GM19463 (cell line): ENCODE data around the gene NIPBL.
"Not testable (repeated sequence)": the region's sequence is repeated elsewhere in the genome, so short reads cannot be mapped to it uniquely, and the experiment has no call there.

Source experiments
- ATAC-seq: cut with Tn5 transposase; IDR thresholded peaks from one replicate; pipeline ENCODE4 v1.9.1; 2021; ENCODE audit warnings: mild to moderate bottlenecking, moderate library complexity; ENCODE audit not compliant: unreplicated experiment

The NIPBL gene

DNA sequence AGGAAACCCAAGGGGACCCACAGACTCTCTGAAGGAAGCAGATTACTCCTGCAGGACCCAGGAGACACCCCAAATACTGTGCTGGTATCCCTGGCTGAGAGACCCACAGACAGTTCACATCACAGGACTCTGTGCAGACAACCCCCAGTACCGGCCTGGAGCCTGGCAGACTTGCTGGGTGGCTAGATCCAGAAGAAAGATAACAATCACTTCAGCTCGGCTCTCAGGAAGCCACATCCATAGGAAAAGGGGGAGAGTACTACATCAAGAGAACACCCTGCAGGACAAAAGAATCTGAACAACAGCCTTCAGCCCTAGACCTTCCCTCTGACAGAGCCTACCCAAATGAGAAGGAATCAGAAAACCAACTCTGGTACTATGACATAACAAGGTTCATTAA lies 206.4 kb downstream of the NIPBL start:
- ATAC-seq: not testable (repeated sequence)

DNA sequence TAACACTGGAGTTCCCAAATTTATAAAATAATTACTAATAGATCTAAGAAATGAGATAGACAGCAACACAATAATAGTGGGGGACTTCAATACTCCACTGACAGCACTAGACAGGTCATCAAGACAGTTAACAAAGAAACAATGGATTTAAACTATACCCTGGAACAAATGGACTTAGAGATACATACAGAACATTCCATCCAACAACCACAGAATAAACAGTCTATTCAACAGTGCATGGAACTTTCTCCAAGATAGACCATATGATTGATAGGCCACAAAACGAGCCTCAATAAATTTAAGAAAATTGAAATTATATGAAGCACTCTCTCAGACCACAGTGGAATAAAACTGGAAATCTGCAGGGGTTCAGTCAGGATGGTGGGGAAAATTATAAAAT lies 209.5 kb downstream of the NIPBL start:
- ATAC-seq: not testable (repeated sequence)

DNA sequence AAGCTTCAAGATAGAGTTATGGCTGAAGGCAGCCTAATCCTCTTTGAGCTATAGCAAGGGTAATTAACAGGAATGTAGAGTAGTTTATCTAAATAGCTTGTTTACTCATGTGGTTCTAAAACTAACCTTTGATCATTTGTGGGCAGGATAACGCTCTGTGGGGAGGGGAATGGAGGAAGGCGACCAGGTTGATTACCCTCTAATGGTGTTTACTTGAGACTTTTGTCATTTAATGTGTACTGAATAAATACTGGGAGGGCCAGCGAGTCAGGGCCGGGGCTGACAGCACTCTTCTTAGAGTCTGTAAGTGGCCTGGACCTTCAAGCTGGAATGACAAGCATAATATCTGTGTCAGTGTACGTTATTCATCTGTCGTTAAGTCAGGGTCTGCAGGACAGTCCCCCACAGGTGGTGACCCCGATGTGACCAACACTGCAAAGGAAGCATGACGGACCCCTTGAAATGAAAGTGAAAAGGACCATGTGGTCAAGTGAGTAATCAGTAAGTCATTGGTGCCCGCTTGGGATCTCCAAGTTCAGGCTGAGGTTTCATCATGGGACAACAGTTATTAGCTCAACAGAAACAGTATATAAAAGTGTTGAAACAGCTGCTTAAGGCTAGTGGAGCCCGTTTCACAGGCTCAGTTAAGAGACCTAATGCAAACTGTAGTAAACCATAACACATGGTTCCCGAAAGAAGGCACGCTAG lies 210.1 kb downstream of the NIPBL start:
- ATAC-seq: no peak

DNA sequence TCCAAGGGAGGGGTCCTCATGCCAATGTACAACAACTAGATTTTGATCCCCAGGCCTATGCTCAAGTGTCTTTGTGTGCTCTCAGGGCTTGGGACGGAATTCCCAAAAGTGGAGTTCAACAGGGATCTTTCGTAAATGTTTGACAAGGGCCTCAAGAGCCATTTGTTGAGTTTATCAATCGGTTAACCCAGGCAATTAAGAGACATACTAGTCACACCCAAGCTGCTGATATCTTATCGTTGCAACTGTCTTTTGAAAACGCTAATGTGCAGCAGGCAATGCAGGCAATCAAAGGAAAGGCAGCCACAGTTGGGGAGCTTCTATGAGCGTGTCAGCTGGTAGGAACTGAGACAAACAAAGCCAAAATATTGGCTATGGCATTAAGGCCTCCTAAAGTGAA lies 211.4 kb downstream of the NIPBL start:
- no peak for ATAC-seq

DNA sequence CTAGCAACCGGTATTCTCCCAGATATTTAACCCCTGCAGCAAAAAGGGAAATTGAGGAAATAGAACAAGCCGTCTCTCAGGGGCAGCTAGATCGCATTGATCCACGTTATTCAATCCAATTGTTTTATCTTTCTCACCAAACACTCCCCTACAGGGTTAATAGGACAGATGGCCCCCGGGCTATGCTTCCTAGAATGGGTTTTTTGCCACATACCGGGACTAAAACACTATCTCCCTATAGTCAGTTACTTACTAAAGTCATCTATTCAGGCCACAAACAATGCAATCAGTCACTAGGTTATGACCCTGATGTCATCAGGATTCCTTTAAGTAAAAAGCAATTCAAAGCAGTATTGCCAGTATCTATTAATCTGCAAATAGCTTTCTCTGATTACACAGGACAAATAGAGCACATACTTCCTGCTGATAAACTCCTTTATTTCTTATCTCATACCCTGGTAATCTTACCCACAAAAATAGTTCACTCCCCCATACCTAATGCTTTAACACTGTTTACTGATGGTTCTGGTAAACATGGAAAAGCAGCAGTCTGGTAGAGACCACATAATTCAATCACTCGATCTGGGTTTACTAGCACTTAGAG lies 213.7 kb downstream of the NIPBL start:
- no peak for ATAC-seq

DNA sequence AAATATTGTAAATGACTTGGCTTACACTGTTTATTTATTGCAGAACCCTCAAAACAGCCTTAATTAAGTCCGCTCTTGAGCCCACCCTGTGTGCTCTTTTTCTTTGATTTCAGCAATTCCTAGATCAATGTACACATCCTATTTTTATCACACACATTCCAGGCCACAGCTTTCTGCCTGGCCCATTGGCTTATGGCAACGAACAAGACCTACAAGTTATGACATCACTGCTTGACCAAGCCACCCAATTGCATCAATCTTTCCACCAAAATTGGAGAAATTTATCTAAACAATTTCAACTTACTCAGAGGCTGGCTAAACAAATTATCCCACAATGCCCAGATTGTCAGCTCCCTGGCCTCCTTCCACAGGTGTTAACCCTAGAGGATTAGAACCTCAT lies 214.2 kb downstream of the NIPBL start:
- no peak for ATAC-seq

DNA sequence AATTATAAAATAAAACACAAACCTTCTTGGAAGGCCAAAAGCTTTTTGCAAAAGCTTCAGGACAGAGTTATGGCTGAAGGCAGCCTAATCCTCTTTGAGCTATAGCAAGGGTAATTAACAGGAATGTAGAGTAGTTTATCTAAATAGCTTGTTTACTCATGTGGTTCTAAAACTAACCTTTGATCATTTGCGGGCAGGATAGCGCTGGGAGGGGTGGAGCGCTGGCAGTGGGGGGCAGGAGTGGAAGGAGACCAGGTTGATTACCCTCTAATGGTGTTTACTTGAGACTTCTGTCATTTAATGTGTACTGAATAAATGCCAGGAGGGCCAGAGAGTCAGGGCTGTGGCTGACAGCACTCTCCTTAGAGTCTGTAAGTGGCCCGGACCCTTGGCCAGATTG lies 217.2 kb downstream of the NIPBL start:
- not testable (repeated sequence) for ATAC-seq

DNA sequence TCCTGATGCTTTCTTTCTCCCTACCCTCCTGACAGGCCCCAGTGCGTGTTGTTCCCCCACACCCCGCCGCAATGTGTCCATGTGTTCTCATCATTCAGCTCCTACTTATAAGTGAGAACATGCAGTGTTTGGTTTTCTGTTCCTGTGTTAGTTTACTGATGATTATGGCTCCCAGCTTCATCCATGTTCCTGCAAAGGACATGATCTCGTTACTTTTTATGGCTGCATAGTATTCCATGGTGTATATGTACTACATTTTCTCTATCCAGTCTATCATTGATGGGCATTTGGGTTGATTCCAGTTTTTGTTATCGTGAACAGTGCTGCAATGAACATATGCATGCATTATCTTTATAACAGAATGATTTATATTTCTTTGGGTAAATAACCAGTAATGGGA lies 222.7 kb downstream of the NIPBL start:
- not testable (repeated sequence) for ATAC-seq

DNA sequence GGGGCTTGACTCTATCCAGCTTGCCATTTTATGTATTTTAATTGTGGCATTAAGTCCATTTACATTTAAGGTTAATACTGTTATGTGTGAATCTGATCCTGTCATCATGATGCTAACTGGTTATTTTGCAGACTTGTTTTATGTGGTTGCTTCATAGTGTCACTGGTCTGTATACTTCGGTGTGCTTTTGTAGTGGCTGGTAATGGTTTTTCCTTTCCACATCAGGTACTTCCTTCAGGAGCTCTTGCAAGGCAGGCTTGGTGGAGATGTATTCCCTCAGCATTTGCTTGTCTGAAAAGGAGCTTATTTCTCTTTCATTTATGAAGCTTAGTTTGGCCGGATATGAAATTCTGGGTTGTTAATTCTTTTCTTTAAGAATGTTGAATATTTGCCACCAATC lies 226.7 kb downstream of the NIPBL start:
- no peak for ATAC-seq

DNA sequence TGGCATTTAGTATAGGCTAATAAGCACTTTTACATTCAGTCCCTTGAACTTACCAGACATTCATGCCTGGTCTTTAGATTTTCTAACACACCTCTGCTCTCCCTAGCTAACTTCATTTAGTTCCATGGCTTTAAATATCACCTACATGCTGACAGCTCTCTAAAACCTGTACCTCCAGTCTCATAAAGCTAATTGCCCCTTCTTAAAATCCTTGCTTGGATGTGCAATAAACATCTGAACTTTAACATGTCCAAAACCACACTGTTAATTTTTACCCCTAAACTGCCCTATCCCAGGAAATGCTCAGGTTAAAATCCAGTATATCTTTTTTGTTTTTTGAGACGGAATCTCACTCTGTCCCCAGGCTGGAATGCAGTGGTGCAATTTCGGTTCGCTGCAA lies 232.8 kb downstream of the NIPBL start:
- no peak for ATAC-seq

DNA sequence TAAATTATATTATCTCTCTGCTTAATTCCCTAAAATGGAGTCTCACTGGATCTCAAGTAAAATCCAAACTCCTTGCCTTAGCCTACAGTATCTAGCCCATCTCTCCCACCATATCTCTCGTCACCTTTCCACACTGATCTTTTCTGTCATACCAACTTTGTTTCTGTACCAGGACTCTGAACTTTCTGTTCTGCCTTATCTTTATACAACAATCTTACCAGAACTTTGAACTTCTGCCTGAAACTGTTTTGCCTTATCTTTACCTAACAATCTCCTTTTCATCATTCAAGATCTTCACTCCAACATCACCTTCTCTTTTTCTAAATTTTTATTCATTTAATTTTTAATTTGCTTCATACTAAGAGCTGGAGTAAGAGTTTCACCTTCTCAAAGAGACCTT lies 233.6 kb downstream of the NIPBL start:
- ATAC-seq: no peak

DNA sequence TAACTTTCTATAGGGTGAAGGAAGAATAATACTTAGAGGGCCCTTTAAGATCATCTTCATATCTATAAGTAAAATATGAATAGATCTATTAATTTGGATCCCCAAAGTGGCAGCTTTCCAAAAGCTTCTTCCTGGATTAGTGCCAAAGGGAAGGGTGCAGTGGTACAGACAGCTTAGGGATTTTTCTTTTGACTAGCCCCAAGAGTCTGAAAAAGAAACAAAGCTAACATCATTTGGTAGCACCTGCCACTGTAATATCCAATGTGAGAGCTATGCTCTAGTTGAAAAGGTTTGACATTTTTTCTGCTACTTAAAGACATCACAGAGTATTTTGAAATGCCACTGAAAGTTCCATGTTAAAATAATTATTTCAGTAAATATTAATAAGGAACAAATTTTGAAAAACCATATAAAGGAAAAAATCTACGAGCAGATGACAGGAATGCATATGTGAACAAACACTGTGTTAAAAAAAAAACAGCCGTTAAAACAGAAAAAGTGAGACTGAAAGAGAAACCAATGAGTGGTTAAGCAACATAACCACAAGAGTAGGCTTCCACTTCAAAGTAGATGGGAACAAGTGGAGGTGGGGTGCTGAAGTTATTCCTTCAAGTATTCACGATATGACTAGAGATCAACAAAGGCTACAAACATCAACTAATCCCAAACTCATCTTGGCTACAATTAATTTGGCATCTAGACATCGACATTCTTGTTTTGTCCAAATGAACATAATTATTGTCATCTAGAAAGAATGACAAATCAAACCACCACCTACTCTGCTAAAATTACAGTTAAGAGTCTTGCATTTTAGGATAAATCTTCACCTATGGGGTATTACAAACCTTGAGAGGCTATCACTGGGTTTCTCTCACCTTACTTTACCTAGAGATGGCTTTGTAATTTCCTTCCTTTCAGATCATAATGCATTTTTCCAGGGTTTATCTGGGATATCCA lies 235.1 kb downstream of the NIPBL start:
- peak; percentile 84 for ATAC-seq

DNA sequence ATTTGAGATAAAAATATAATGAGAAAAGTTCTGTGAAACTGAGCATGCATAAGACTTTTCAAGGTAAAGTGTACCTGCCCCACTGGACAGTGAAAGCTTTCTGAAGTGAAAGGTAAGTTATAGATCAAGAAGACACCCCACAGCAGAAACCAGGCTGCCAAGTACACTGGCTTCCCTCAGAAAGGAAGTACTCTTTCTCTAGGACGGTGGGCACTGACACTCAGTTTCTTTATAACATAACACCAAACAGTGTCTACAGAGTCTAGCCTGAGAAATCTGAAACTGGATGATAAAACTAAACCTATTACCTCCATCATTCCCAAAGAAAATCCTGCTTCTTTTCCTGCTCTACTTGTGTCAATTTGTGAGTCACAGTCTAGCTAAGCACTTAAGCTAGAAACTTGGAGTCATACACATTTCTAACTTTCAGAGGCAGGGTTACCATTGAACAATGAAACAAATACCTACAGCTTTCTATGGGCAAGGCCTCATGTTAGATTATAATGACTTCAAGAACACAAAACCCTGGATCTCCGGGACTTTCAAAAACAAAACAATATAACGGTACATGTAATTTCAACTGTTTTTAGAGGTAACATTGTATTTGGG lies 235.9 kb downstream of the NIPBL start:
- no peak for ATAC-seq
